GM13976 (cell line): ENCODE measurements around the gene SH3RF3.

ENCODE experiments used
- DNase-seq: peaks from one replicate; pipeline ENCODE4 v3.0.0; 2012; ENCODE audit warnings: low spot score
- CTCF ChIP-seq: IDR thresholded peaks from 2 replicates; pipeline ENCODE4 v1.5.1; 2012; ENCODE audit warnings: borderline replicate concordance, mild to moderate bottlenecking; ENCODE audit not compliant: insufficient read depth; ENCODE audit errors: extremely low read depth, missing control alignments, control extremely low read depth
- in situ Hi-C: fragments of 300-500 bp; cut with MboI; formaldehyde crosslinking; loops from one replicate; pipeline ENCODE4 v1.12.0; 2022; ENCODE audit warnings: low sequenced_read_pairs, mixed read lengths, inconsistent platforms; ENCODE audit not compliant: unreplicated experiment

The SH3RF3 gene

GRCh38 chr2:109525836-109526235 lies 396.8 kb downstream of the SH3RF3 start:
- in situ Hi-C loops = no loop called here
- DNase-seq = no peak
- no peak for TF ChIP-seq CTCF

- in situ Hi-C loops = no loop called here
- DNase-seq = no peak
- TF ChIP-seq CTCF = no peak
These were observed 397.5 kb downstream of the SH3RF3 start for GRCh38 chr2:109526442-109526970.

- in situ Hi-C loops = no loop called here
- no peak for DNase-seq
- no peak for TF ChIP-seq CTCF
These were observed 398.1 kb downstream of the SH3RF3 start for GRCh38 chr2:109527079-109527478.

- in situ Hi-C loops = no loop called here
- DNase-seq = no peak
- TF ChIP-seq CTCF = no peak
These were observed 399.1 kb downstream of the SH3RF3 start for GRCh38 chr2:109527846-109528705.

GRCh38 chr2:109528811-109529501 lies 400.0 kb downstream of the SH3RF3 start:
- no peak for TF ChIP-seq CTCF

GRCh38 chr2:109529532-109530449 lies 400.8 kb downstream of the SH3RF3 start:
- in situ Hi-C loops = no loop called here
- no peak for TF ChIP-seq CTCF
- no peak for DNase-seq

More at GRCh38 chr2:109528811-109529501, 400.0 kb downstream of the SH3RF3 start:
- in situ Hi-C loops = no loop called here
- no peak for DNase-seq
